ENCODE data around the gene VNN1.

VNN1 gene

GRCh38 chr6:132714160-132714559 lies 305 bp upstream of the VNN1 start:
- ChIA-PET POLR2A (no interaction called here), CTCF (interaction anchor here (1.2 to 2.5 kb wide), 3 partner anchors 44 to 184 kb away, joined by 3 to 10 read pairs (median 3); no protein-coding TSS in a partner anchor)
- no peak overlapping the region for H3K4me3 ChIP-seq (ENCODE audit: low read depth, low read length)
- H3K36me3 ChIP-seq (ENCODE audit: control insufficient read depth in 2 of 2, insufficient read depth in 1 of 2, low read length in 2 of 2): no peaks in the 10 kb centered on the region
- TF ChIP-seq SALL2 (tag by site-specific recombination; IDR thresholded peaks at IDR 0.05; ENCODE audit: borderline replicate concordance) (no peak), ZNF112 (tag by site-specific recombination; IDR thresholded peaks at IDR 0.05) (no peak), ZSCAN23 (tag by site-specific recombination; IDR thresholded peaks at IDR 0.05) (no peak), ZNF404 (tag by site-specific recombination; IDR thresholded peaks at IDR 0.05) (no peak), ZBTB48 (tag by site-specific recombination; IDR thresholded peaks at IDR 0.05) (no peak), ZNF280C (tag by site-specific recombination; IDR thresholded peaks at IDR 0.05) (no peak), AEBP2 (tag by site-specific recombination; IDR thresholded peaks at IDR 0.05; ENCODE audit: borderline replicate concordance) (no peak), PRDM10 (tag by site-specific recombination; IDR thresholded peaks at IDR 0.05) (no peak), HOXA7 (CRISPR knock-in tag; IDR thresholded peaks at IDR 0.05; ENCODE audit: borderline replicate concordance) (no peak), ZBTB20 (tag by site-specific recombination; IDR thresholded peaks at IDR 0.05) (no peak), ZNF654 (tag by site-specific recombination; IDR thresholded peaks at IDR 0.05; ENCODE audit: low read depth) (no peak), ZFP3 (tag by site-specific recombination; IDR thresholded peaks at IDR 0.05; ENCODE audit: low read depth) (no peak), ZNF24 (tag by site-specific recombination; IDR thresholded peaks at IDR 0.05) (no peak), ZSCAN30 (tag by site-specific recombination; IDR thresholded peaks at IDR 0.05) (no peak), ZNF266 (tag by site-specific recombination; IDR thresholded peaks at IDR 0.05; ENCODE audit: low read depth) (no peak), ZNF274 (IDR thresholded peaks at IDR 0.05; ENCODE audit: low read length) (no peak), ZNF274 (tag by site-specific recombination; IDR thresholded peaks at IDR 0.05; ENCODE audit: borderline replicate concordance) (no peak), SCRT1 (tag by site-specific recombination; IDR thresholded peaks at IDR 0.05; ENCODE audit: borderline replicate concordance) (no peak), ZNF692 (tag by site-specific recombination; IDR thresholded peaks at IDR 0.05) (no peak), RBAK (tag by site-specific recombination; IDR thresholded peaks at IDR 0.05) (no peak), ZFP41 (tag by site-specific recombination; IDR thresholded peaks at IDR 0.05; ENCODE audit: borderline replicate concordance) (no peak)
- H3K4me1 ChIP-seq (ENCODE audit: control insufficient read depth, insufficient read depth, low read length): no peaks in the 10 kb centered on the region
- H3K9me3 ChIP-seq (ENCODE audit: control insufficient read depth, insufficient read depth, low read depth, low read length): no peaks in the 10 kb centered on the region
- H3K27ac ChIP-seq (ENCODE audit: extremely low read depth, low read depth, low read length): no peak overlapping the region

All from HEK293 (cell line).